ES-I3 (cell line): ENCODE data around the gene SEMA6D.
A peak's percentile ranks its signal among the peaks of the same experiment; 100 is the strongest.

Source experiments
- H3K36me3 ChIP-seq: 2 replicates; pipeline ENCODE4 v1.6.1; 2013; ENCODE audit warnings: mild to moderate bottlenecking, low read length, control low read depth, moderate library complexity; ENCODE audit not compliant: insufficient read depth
- H3K4me1 ChIP-seq: 2 replicates; pipeline ENCODE4 v1.6.1; 2013; ENCODE audit warnings: mild to moderate bottlenecking, control low read depth, low read length; ENCODE audit not compliant: insufficient read depth
- H3K9ac ChIP-seq: 2 replicates; pipeline ENCODE4 v1.6.1; 2013; ENCODE audit warnings: low read depth, mild to moderate bottlenecking, low read length, moderate library complexity
- H3K9me3 ChIP-seq: 2 replicates; pipeline ENCODE4 v1.6.1; 2013; ENCODE audit warnings: mild to moderate bottlenecking, low read length, moderate library complexity; ENCODE audit not compliant: control insufficient read depth, insufficient read depth

SEMA6D gene, protein sequence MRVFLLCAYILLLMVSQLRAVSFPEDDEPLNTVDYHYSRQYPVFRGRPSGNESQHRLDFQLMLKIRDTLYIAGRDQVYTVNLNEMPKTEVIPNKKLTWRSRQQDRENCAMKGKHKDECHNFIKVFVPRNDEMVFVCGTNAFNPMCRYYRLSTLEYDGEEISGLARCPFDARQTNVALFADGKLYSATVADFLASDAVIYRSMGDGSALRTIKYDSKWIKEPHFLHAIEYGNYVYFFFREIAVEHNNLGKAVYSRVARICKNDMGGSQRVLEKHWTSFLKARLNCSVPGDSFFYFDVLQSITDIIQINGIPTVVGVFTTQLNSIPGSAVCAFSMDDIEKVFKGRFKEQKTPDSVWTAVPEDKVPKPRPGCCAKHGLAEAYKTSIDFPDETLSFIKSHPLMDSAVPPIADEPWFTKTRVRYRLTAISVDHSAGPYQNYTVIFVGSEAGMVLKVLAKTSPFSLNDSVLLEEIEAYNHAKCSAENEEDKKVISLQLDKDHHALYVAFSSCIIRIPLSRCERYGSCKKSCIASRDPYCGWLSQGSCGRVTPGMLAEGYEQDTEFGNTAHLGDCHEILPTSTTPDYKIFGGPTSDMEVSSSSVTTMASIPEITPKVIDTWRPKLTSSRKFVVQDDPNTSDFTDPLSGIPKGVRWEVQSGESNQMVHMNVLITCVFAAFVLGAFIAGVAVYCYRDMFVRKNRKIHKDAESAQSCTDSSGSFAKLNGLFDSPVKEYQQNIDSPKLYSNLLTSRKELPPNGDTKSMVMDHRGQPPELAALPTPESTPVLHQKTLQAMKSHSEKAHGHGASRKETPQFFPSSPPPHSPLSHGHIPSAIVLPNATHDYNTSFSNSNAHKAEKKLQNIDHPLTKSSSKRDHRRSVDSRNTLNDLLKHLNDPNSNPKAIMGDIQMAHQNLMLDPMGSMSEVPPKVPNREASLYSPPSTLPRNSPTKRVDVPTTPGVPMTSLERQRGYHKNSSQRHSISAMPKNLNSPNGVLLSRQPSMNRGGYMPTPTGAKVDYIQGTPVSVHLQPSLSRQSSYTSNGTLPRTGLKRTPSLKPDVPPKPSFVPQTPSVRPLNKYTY

GRCh38 chr15:47717036-47717612 is at the start of gene SEMA6D:
Gene SEMA6D (plus strand): TSS chr15:47717505. CDS start chr15:47759799, 42,294 bp downstream.
- Histone ChIP-seq H3K36me3 (no peaks in the 10 kb centered on the region), H3K9ac (peak within 1 kb of the TSS; percentile 59)

DNA sequence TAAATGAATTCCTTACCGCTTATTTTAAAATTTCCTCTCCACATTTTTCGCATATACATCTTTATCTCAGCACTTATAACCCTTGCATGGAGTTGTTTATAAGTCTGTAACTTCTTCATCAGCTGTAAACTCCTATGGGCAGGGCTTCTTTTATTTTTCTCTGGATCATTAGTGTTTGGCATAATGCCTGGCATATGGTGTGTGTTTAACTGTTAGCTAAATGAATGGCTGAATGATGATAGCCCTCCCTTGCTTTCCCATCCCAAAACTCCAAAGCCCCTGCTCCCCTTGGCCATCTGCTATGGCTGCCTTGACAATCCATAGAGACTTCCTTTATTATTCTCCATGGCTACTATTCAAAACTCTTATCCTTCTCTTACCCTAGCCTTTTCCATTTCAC is 48.1 kb upstream of the SEMA6D start:
- Histone ChIP-seq H3K9me3 (no peaks in the 10 kb centered on the region), H3K9ac (no peak overlapping the region), H3K4me1 (no peaks in the 10 kb centered on the region), H3K36me3 (no peaks in the 10 kb centered on the region)

More at GRCh38 chr15:47717036-47717612, at the start of gene SEMA6D:
- no peaks in the 10 kb centered on the region for H3K9me3 ChIP-seq
- H3K4me1 ChIP-seq = no peaks in the 10 kb centered on the region

DNA sequence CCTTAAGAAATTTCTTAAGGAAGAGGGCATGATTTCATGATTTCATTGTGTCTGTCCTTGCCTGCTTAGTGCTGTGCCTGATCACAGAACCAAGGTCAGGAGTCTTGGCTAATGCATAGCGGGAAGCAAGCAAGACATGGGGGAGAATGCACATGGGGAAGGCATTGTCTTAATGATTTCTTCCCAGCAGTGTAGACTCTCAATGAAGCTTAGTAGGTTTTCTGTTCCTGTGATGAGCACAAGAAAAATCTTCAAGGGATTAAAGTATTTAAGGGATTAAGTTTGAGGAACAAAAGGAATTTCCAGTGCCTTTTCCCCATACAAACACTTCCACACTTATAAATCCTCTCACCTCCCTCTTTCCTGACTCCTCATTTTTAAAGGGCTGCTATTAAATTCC is 46.9 kb upstream of the SEMA6D start:
- no peaks in the 10 kb centered on the region for H3K9me3 ChIP-seq
- H3K4me1 ChIP-seq = 0 out of 2 replicates have a peak, but pooled peaks cover 2% of the 10 kb centered on the region
- H3K36me3 ChIP-seq = no peaks in the 10 kb centered on the region
- no peak overlapping the region for H3K9ac ChIP-seq

DNA sequence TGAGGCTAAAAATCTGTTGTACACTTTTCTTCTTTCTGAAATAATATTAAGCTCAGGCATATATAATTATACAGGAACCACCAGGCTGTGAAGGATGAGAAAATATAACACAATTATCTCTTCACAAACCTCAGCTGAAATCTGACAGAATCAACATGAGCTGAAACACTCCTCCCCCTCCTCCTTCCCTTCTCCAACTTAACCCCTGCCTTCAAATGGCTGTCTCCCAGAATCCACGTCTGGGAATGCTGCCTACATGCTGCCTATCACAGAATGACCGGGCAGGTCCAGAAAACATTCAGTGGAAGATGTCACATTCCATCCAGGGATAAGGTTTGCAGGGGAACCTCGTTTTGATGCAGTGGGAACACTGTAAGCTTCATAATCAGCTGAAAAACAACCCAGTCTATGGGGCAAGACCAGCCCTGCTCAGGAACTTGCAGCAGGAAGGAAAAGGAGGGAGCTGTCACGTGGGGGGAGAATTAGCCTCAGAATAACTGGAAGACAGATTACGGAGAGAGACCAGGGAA is 44.0 kb upstream of the SEMA6D start:
- Histone ChIP-seq H3K36me3 (no peaks in the 10 kb centered on the region), H3K4me1 (0 out of 2 replicates have a peak, but pooled peaks cover 5% of the 10 kb centered on the region), H3K9ac (no peak overlapping the region), H3K9me3 (no peaks in the 10 kb centered on the region)

DNA sequence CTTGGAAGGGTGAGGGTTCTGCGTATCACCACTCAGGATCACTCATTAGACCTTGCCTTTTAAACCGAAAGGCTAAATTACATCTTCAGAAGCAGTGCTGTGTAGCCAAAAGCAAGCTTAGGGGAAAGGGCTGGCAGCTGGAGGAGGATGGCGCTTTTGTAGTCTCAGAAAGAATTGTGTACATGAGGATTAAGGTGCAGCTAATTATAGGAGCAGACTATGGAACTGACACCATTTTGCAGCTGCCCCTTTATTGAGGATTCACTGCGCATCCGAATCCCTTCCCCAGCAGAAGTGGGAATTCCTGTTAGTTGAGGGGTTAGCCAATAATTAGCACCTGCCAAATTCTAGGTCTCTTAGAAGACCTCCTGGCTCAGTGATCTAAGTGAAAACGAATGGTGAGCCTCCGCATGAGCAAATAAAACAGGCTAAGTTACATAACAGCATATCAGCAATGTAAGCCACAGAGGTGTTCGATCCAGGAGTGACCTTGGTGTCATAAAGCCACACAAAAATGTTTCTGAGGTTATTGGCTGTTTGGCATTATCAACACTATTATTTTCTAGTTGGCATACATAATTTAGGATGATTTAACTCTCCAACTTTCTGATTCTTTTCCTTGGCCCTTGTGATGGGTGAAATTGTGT is 42.6 kb upstream of the SEMA6D start:
- Histone ChIP-seq H3K9ac (no peak overlapping the region), H3K9me3 (no peaks in the 10 kb centered on the region), H3K36me3 (no peaks in the 10 kb centered on the region), H3K4me1 (0 out of 2 replicates have a peak, but pooled peaks cover 5% of the 10 kb centered on the region)

GRCh38 chr15:47675735-47676134 is 41.6 kb upstream of the SEMA6D start:
- no peaks in the 10 kb centered on the region for H3K36me3 ChIP-seq
- H3K9ac ChIP-seq = no peak overlapping the region
- no peaks in the 10 kb centered on the region for H3K9me3 ChIP-seq
- 0 out of 2 replicates have a peak, but pooled peaks cover 5% of the 10 kb centered on the region for H3K4me1 ChIP-seq

- no peaks in the 10 kb centered on the region for H3K9me3 ChIP-seq
These were observed 39.3 kb upstream of the SEMA6D start for GRCh38 chr15:47678040-47678439.

DNA sequence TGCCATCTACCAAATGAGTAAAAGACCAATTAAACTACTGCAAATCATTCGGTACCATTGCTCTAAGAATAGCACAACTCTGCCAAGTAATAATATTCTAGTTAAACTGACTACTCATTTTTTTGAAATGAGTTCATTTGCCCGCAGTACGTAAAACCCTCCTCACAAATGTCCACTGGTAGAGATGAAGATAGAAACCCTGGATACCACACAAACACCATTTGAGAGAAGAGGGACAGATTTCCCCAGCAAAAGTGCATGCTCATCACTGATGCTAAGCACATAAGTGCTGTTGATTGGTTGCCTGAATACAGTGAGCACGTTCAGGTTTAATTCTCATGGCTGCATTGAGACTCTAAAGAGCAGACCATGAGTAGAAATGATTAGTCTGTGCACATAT is 34.6 kb upstream of the SEMA6D start:
- H3K4me1 ChIP-seq = no peaks in the 10 kb centered on the region
- no peak overlapping the region for H3K9ac ChIP-seq
- H3K36me3 ChIP-seq = no peaks in the 10 kb centered on the region
- H3K9me3 ChIP-seq = no peaks in the 10 kb centered on the region

More at GRCh38 chr15:47678040-47678439, 39.3 kb upstream of the SEMA6D start:
- H3K9ac ChIP-seq = no peak overlapping the region
- 0 out of 2 replicates have a peak, but pooled peaks cover 5% of the 10 kb centered on the region for H3K4me1 ChIP-seq
- H3K36me3 ChIP-seq = no peaks in the 10 kb centered on the region

GRCh38 chr15:47685141-47685870 is 32.0 kb upstream of the SEMA6D start:
- Histone ChIP-seq H3K9ac (no peak overlapping the region), H3K4me1 (no peaks in the 10 kb centered on the region), H3K36me3 (no peaks in the 10 kb centered on the region), H3K9me3 (no peaks in the 10 kb centered on the region)

DNA sequence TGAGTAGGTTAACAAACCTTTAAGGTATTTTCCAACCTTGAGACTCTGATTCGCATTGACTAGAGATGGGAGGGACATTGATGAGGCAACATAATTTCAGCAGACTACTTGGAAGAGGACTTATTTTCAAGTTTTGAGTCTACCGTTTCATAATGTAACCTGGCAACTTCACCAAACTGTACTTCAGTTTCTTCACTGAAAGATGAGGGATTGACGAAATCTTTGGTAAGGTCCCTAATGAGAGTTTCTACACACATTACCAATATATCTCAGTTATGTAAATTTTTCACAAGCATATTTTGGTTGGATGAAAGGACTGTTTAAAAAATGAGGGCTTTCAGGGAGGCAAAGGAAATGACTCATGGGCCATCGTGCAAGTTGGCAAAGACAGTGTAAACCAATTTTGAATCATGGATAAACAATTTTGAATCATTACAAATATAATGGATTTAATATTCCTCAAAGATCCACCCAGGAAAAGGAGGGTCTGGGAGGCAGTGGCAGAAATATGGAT is 28.7 kb upstream of the SEMA6D start:
- Histone ChIP-seq H3K4me1 (no peaks in the 10 kb centered on the region), H3K9me3 (no peaks in the 10 kb centered on the region), H3K36me3 (no peaks in the 10 kb centered on the region), H3K9ac (no peak overlapping the region)

GRCh38 chr15:47689660-47690059 is 27.6 kb upstream of the SEMA6D start:
- Histone ChIP-seq H3K36me3 (no peaks in the 10 kb centered on the region), H3K4me1 (no peaks in the 10 kb centered on the region), H3K9ac (no peak overlapping the region), H3K9me3 (no peaks in the 10 kb centered on the region)

GRCh38 chr15:47691882-47692281 is 25.4 kb upstream of the SEMA6D start:
- Histone ChIP-seq H3K9ac (no peak overlapping the region), H3K36me3 (no peaks in the 10 kb centered on the region), H3K4me1 (no peaks in the 10 kb centered on the region), H3K9me3 (no peaks in the 10 kb centered on the region)

GRCh38 chr15:47696351-47696750 is 21.0 kb upstream of the SEMA6D start:
- Histone ChIP-seq H3K9ac (no peak overlapping the region), H3K4me1 (no peaks in the 10 kb centered on the region), H3K9me3 (no peaks in the 10 kb centered on the region), H3K36me3 (no peaks in the 10 kb centered on the region)
